ENCODE measurements around the gene LIFR.
"Not testable (repeated sequence)": the region's sequence is repeated elsewhere in the genome, so short reads cannot be mapped to it uniquely, and the experiment has no call there.

The LIFR gene

GRCh38 chr5:38601133-38601862 is 44.9 kb upstream of the LIFR start:
- H3K4me3 ChIP-seq (replicated peaks; ENCODE audit: low read depth, low read length): no peak overlapping the region
- TF ChIP-seq CTCF (IDR thresholded peaks at IDR 0.05; ENCODE audit: low read depth, low read length, missing control alignments): no peak
- DNase-seq (ENCODE audit: extremely low read depth, low read depth): no peak

GRCh38 chr5:38600329-38601045 is 44.0 kb upstream of the LIFR start:
- TF ChIP-seq CTCF (IDR thresholded peaks at IDR 0.05; ENCODE audit: low read depth, low read length, missing control alignments): no peak
- no peak for DNase-seq (ENCODE audit: extremely low read depth, low read depth)
- no peak overlapping the region for H3K4me3 ChIP-seq (replicated peaks; ENCODE audit: low read depth, low read length)

GRCh38 chr5:38599751-38600150 is 43.3 kb upstream of the LIFR start:
- not testable (repeated sequence) for H3K4me3 ChIP-seq (replicated peaks; ENCODE audit: low read depth, low read length); DNase-seq (ENCODE audit: extremely low read depth, low read depth)

GRCh38 chr5:38598994-38599617 is 42.7 kb upstream of the LIFR start:
- no peak for TF ChIP-seq CTCF (IDR thresholded peaks at IDR 0.05; ENCODE audit: low read depth, low read length, missing control alignments)
- DNase-seq (ENCODE audit: extremely low read depth, low read depth): peak; percentile 75
- H3K4me3 ChIP-seq (replicated peaks; ENCODE audit: low read depth, low read length): no peak overlapping the region

GRCh38 chr5:38598296-38598993 is 42.0 kb upstream of the LIFR start:
- no peak overlapping the region for H3K4me3 ChIP-seq (replicated peaks; ENCODE audit: low read depth, low read length)
- DNase-seq (ENCODE audit: extremely low read depth, low read depth): no peak
- no peak for TF ChIP-seq CTCF (IDR thresholded peaks at IDR 0.05; ENCODE audit: low read depth, low read length, missing control alignments)

- TF ChIP-seq CTCF (IDR thresholded peaks at IDR 0.05; ENCODE audit: low read depth, low read length, missing control alignments): no peak
- DNase-seq (ENCODE audit: extremely low read depth, low read depth): no peak
- H3K4me3 ChIP-seq (replicated peaks; ENCODE audit: low read depth, low read length): no peak overlapping the region
These were observed 40.5 kb upstream of the LIFR start for GRCh38 chr5:38596981-38597380.
